Right renal pelvis (tissue), 4 donors: ENCODE measurements around the gene NMNAT2. TPM values are rescaled to one million over a fixed set of nuclear protein-coding genes. Genes with fewer than 3 reads are reported as not detected.
"Not testable (repeated sequence)": the region's sequence is repeated elsewhere in the genome, so short reads cannot be mapped to it uniquely, and the experiment has no call there.

ENCODE experiments used
- DNase-seq, 4 donors: peaks; one replicate each; pipeline ENCODE4 v3.0.0-alpha.2; 2013; ENCODE audit warnings: low read depth in 4 of 4, low spot score in 3 of 4, missing footprints in 1 of 4
- polyA plus RNA-seq, 4 donors: library from polyadenylated mRNA; unstranded; fragments of 120-200 nt; gene quantifications; one replicate each; pipeline ENCODE4 v1.2.1, GENCODE V29; 2013; ENCODE audit not compliant: insufficient read length in 4 of 4

Gene NMNAT2
- polyA plus RNA-seq, 4 donors: 3.4 to 4.6 (median 3.5) TPM

DNA sequence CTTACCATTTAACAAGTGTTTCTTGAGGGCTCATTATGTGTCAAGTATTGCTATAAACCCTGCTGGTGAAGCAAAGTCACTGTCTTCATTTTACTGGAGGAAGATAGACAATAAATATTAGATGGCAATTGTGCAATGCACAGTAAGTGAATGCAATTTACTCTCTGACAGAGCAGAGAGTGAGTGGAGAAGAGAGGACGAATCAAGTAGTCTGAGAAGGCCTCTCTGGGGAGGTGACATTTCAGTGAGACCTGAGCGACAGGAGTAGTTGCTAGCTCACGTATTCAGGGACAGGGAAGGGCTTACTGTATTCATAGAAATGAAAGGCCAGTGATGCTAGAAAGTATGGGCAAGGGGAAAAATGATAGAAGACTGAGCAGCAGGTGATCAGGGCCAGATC lies 1.2 kb upstream of the NMNAT2 start:
- no peak for DNase-seq

DNA sequence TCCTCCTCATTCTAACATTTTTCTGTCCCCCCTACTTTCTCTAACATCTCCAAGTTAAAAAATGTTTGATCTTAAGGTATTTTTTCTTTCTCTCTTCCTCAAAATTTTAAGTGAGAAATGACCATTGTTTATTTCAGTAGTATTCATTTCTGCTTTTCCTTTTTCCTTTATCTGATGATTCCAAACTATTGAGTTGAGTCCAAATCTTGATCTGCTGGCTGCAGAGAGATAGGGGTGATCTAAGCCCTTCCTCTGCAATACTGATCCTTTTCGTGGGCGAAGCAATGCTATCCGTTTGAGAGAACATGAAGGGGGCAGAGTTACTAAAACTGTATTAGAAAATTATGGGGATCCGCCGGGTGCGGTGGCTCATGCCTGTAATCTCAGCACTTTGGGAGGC lies 516 bp upstream of the NMNAT2 start:
- DNase-seq: no peak

DNA sequence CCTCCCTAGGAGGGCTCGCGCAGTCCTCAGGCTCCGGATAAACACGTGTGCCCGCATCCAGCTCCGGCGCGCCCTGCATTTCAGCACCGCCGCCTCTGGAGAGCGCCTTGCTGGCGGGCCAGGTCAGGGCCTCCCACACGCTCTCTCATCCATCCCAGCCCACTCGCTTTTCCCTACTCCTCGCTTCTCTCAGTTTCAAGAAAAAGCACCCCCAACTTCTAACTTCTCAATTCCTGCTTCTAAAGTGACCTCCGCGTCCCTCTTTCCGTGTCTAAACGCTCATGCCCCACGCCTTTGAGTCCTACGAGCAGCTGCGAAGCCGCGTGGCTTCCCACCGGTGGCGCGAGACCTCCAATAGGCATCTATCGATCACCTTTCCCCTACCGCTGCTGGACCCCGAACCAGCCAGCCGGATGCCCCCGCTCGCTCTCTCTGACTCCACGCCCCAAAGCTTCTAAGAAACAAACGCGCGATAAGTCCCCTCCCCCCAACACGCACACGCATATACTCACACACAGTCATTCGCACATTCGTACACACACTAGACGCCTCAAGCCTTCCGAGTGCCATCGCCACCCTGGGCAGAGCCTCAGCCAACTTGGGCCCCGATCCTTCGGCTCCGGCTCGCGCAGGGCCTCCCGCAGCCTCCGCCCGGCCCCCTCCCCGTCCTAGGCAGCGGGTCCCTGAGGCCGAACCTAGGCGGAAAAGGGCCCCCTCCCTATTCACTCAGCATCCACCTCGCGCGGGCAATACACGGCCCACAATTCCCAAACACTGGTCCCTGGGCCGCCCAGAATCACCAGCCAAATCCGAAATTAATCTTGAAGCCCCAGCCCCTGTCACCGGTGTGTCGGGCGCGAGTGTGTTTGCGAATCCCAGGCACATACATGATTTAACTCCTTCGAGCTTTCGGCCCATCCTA lies 1.1 kb downstream of the NMNAT2 start:
- peak; percentile 49 to 70 (median 62) for DNase-seq

DNA sequence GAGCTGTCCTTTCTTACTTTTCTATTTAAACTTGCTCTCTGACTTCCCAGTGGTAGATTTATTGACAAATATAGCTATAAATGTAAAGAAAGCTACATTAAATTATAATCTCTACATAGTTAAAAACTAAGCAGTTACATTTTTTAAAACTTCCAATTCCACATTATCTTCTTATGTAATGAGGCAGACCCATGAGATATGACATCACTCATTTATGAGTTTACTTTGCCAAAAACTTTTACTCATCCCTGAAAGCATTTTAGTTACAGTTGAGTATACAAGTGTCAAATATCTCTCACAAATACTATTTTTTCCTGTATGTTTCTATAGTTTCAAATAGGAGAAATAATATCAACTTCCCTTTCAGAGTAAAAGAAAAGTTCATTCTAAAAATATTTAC lies 3.8 kb downstream of the NMNAT2 start:
- DNase-seq: no peak

DNA sequence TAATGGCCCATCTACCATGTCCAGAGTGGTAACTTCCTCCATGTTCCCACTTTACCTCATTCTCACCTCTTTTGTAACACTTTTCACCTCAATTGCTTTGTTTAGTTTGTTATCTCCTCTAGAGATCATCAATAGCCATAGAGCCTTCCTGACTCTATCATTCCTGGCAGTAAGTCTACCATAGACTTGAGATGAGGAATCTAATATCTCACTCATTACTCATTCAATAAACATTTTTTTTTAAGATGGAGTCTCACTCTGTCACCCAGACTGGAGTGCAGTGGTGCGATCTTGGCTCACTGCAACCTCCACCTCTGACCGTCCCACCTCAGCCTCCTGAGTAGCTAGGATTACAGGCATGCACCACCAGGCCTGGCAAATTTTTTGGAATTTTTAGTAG lies 7.1 kb downstream of the NMNAT2 start:
- no peak for DNase-seq

DNA sequence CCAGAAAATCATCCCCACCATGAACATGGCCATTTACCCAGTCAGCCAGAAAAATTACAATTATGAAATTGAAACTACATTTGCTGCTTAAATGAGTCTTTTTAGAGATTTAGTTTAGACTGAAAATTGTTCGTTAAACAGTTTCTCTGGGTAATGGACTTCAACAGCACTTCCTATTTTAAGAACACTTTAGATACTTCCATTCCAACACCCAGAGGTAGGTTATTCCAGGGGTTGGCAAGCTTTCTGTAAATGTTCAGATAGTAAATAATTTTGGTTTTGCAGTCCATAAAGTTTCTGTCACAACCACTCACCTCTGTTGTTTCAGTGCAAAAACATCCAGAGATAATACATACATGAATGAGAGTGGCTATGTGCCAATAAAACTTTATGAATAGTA lies 10.2 kb downstream of the NMNAT2 start:
- DNase-seq: no peak

DNA sequence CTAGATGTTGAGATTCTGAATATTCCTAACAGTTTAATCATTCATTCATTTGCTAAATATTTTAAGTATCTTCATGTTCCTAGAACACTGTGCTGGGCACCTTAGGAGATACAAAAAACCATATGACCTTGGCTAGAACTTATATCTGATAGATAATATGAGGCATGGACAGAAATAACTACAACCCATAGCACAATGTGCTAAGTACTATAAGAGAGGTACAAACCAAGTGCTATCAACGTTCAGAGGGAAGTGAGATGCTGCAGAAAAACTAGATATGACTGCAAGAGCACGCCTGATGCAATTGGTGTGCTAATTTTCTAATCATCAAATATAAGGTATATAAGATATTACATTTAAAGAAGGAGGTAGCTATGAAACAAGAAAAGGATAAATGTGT lies 10.7 kb downstream of the NMNAT2 start:
- DNase-seq: no peak

DNA sequence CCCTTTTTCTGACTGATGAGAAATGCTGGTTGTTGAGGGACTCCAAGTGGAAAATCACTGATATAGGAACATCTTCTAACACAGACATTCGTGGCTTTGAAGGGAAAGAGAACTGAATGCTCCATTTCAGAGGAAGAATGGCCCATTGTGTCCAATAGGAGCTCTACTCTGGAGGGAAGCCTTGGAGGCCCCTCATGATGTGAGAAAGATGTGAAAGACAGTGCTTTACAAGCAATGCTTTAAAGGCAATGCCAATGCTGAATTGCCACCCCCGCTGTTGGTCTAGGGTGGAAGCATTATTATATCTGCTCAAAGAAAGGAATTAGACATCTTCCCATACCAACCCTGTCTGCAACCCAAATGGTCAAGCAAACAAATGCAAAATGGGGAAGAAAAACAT lies 13.7 kb downstream of the NMNAT2 start:
- DNase-seq: no peak

DNA sequence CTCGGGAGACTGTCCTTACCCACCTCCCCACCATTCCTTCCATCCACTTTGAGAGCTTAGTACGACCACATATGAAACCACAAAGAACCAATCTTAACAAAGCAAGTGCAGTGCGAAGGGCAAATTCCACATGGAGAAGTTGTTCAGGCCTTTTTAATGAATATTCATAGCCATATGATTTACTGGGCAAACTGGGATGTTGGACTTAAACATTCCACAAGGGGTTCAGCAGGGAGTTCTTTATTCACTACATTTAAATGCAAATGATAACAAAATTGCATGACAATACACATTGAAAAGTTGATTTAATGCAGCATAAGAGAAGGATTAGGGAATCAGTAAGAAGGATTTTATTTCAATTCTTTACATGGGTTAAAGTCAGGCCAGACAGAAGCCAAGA lies 14.7 kb downstream of the NMNAT2 start:
- no peak for DNase-seq

DNA sequence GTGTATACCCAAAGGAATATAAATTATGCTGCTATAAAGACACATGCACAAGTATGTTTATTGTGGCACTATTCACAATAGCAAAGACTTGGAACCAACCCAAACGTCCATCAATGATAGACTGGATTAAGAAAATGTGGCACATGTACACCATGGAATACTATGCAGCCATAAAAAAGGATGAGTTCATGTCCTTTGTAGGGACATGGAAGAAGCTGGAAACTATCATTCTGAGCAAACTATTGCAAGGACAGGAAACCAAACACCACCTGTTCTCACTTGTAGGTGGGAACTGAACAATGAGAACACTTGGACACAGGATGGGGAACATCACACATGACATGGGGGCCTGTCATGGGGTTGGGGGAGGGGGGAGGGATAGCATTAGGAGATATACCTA lies 16.6 kb downstream of the NMNAT2 start:
- not testable (repeated sequence) for DNase-seq

DNA sequence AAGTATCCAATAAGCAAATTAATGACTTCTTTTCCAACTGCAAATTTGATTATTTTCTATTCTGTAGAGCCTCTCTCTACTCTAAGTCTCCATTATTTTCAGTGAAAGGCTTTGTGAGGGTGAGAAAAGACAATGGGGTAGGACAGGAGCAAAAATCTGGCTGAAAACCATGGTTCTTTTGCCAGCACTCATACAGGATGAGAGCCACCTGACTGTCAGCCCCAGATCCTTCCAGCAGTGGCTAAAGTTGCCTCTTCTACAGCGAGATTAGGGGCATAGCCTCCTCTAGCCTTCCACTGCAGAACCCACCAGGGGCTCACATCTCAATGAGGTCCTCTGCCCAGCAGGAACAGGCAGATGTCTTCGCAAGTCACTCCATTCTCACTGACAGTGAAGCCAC lies 23.7 kb downstream of the NMNAT2 start:
- DNase-seq: no peak

DNA sequence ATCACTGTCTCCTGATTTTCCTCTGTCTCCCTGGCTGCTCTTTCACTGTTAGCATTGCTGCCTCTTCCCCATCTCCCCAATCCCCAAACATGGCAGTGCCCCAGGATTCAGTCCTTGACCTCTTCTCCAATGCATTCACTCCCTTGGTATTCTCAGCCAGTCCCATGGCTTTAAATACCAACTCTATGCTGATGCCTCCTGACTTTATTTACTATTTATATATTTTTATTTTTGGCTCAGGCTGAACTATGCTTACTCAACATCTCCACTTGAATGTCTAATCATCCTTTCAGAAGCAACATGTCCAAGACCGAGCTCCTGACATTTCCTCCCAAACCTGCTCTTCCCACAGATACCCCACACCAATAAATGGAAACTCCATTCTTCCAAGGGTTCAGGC lies 26.3 kb downstream of the NMNAT2 start:
- no peak for DNase-seq

DNA sequence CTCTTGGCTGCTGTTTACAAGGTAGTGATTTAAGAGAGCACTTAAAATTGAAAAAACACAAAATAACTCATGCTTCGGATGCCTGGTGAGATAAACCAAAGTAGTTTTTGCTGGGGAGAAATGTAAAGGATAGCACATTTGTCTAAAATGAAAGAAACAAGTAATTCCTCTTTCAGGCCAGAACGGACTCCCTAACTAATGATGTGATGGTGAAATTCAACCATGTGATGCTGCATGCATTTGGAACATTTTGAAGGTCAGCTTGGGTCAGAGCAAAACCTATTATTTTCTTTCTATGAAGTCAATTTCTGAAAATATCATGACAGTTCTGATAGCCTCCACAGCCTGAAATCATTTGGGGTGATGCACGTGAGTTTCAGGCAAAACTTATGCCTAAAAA lies 27.6 kb downstream of the NMNAT2 start:
- DNase-seq: no peak

DNA sequence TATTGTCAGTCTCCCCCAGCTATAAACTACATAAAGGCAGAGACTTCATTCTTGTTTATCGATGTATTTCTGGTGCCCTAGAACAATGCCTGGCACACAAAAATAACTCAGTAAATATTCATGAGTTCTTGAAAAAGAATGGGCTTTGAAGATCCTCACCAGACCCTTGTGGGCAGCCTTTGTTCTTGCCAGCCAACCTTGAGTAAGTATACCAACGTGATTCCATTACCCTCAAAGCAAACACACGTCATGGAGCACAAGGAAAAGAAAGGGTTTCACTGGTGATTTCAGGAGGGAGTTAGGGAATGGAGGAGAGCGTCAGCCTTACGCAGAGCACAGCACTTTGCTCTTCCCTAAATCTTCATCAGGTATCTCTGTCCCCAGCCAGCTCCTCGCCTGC lies 29.4 kb downstream of the NMNAT2 start:
- DNase-seq: no peak

DNA sequence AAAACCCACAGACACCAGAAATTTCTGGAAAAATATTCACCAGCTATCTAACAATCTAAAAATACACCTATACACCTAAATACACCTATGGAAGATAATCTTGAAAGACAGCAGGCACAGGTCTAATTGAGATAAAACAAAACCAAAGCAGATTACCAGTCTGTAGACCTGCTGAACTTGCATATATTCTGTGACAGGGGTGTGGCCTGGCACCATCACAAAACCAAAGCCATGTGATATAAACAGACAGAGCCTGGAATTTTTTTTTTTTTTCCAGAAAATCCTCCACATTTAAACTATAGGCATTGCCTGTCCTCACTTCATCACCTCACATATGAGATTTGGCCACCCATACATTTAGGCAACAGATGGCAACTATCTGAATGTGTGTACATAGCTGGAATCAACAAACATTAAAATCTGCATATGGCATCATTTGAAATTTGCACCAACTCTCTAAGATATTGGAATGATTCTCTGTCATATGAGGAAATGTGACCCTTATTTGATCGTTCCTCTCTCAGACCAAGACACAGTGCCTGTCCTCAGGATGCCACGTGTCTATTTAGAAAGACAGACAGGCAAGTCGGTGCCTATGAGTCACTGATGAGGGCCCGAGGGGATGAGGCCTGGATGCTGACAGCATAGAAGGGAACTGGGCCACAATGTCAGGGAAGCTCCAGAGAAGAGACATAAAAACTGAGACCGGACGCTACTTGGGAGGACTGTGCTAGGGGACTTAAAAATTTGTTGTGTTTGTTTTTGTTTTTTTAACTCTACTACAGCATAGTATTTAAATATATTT lies 32.6 kb downstream of the NMNAT2 start:
- DNase-seq: no peak

DNA sequence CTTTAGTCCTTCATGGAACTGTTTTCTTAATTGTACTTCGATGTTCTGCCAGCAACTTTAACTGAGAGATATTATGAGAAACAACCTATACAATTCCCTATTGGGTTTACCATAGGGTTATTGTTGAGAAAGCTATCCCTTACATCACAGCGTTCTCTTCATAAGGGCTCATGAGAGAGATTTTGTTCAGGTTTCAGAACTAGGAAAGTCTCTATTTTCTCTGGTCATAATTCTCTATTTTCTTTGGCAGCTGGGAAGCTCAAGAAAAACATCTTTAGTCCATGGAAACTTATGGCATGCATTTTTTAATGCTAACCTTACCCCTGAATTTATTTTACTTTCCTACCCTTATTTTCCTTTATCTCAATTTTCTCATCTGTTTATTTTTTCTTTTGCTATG lies 38.2 kb downstream of the NMNAT2 start:
- DNase-seq: no peak

DNA sequence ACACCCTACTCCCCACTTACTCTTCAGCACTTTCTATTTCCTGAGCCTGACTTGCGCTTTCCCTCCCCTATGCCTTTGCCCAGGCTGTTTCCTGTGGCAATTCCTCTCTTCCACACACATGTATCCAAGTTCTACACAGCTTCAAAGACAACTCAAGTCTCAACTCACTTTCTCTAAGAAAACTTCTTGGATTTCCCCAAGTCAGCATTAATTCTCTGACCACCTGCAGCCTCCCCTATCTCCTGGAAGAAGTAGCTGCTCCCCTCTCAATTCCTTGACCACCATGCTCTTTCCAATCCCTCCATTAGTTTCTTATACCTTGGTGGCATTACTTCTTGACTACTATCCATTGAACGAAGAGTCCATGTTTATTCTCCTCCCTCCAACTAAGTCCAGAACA lies 42.8 kb downstream of the NMNAT2 start:
- no peak for DNase-seq

DNA sequence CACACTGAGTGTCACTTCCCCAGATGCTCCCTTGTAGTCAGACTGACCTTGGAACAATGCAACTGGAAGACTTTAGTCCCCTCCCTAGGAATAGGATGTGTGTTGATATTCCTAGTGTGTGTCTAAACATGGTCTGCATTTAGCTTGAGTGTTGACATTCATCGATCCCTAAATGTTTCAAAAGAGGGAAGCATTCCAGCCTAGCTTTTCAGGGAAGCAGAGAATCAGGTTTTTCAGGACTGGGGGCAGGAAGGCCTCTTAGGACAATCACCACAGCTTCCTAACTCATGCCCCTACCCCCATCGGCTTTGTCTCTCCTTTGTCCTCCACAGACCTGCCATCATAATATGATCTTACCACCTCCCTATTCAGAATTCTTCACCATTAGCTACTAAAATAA lies 43.4 kb downstream of the NMNAT2 start:
- no peak for DNase-seq

DNA sequence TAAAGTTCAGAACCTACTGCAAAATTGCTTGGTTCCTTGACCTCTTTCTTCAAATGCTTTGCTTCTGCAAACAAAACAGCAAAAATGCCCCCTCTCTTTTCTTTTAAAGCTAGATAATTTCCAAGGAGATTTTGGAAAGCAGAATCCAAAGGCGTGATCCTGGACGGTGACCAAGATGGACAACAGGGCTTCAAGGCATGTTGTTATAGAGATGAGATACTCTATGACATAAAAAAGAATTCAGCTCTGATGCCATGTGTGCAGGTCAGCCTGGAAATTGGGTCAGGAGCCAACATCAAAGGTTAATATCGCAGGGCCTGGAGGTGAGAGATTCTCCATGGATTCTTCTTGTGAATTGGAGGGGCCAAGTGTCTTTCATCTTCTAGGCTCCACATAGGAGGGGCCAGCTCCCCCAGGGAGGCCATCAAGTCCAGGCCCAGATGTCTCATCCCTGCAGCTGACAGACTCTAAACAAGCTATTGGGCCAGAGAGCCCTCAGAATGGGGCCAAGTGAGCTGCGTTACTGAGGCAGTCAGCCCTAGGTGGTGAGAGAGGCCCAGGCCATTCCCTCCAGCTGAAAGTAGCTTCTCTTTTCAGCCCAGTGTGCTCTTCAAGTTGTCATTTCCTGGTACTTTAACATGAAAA lies 45.5 kb downstream of the NMNAT2 start:
- no peak for DNase-seq

DNA sequence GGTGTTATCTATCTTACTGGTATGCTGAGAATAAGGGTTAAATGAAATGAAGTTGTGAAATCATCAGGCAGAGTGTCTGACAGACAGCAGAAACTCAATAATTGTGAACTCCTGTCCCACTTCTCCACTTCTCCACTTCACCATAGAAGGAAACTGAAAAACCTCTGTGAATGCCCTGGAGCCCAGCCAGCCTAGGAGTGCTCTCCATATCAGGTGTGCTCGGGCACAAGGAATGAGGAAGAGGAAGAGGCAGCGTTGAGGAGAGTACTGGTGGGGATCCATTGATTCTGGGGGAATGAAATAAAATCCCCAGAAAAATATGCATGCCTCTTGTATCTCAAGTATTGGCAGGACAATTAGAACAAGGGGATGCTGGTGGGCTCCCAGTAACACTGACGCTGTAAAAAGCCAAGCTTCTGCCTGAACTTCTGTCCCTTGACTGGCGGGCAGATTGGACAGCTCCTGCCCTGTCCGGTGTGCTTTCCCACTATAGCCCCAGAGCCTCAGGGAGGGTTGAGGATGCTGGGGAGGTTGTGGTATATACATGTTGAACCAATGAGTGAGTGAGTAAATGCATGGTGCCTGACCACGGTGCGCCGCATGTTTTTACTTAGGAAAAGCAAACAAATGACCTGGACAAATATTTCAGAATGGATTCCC lies 47.7 kb downstream of the NMNAT2 start:
- DNase-seq: no peak
